GM19023 (cell line): Measurements from ENCODE around the gene TANC2.
"Not testable (repeated sequence)": the region's sequence is repeated elsewhere in the genome, so short reads cannot be mapped to it uniquely, and the experiment has no call there.

ENCODE experiments used
- ATAC-seq: cut with Tn5 transposase; IDR thresholded peaks from one replicate; pipeline ENCODE4 v1.9.1; 2021; ENCODE audit warnings: mild to moderate bottlenecking, moderate library complexity; ENCODE audit not compliant: unreplicated experiment

TANC2 gene

GRCh38 chr17:62963296-62963695 lies 2.7 kb upstream of the TANC2 start:
- no peak for ATAC-seq

- no peak for ATAC-seq
Measured at GRCh38 chr17:62964506-62964905, 1.5 kb upstream of the TANC2 start.

- no peak for ATAC-seq
Measured at GRCh38 chr17:62965174-62965685, 805 bp upstream of the TANC2 start.

GRCh38 chr17:62966426-62967204 lies 580 bp downstream of the TANC2 start:
- peak; percentile 29 for ATAC-seq

- ATAC-seq = no peak
Measured at GRCh38 chr17:62967205-62967529, 1.1 kb downstream of the TANC2 start.

GRCh38 chr17:62968445-62968923 lies 2.4 kb downstream of the TANC2 start:
- ATAC-seq = no peak

GRCh38 chr17:62970610-62971009 lies 4.6 kb downstream of the TANC2 start:
- ATAC-seq = no peak

GRCh38 chr17:62971853-62972252 lies 5.8 kb downstream of the TANC2 start:
- no peak for ATAC-seq

- ATAC-seq = no peak
Measured at GRCh38 chr17:62974788-62975187, 8.8 kb downstream of the TANC2 start.

- no peak for ATAC-seq
Measured at GRCh38 chr17:62975206-62975605, 9.2 kb downstream of the TANC2 start.

- ATAC-seq = not testable (repeated sequence)
Measured at GRCh38 chr17:62976643-62977231, 10.7 kb downstream of the TANC2 start.

- no peak for ATAC-seq
Measured at GRCh38 chr17:62980842-62981241, 14.8 kb downstream of the TANC2 start.

- no peak for ATAC-seq
Measured at GRCh38 chr17:62981933-62982332, 15.9 kb downstream of the TANC2 start.

- no peak for ATAC-seq
Measured at GRCh38 chr17:62984801-62985200, 18.8 kb downstream of the TANC2 start.

GRCh38 chr17:62986549-62986948 lies 20.5 kb downstream of the TANC2 start:
- ATAC-seq = no peak

GRCh38 chr17:62987136-62987535 lies 21.1 kb downstream of the TANC2 start:
- no peak for ATAC-seq

- ATAC-seq = no peak
Measured at GRCh38 chr17:62989501-62989900, 23.5 kb downstream of the TANC2 start.

- ATAC-seq = no peak
Measured at GRCh38 chr17:62994931-62995330, 28.9 kb downstream of the TANC2 start.

GRCh38 chr17:62995377-62995885 lies 29.4 kb downstream of the TANC2 start:
- ATAC-seq = no peak

GRCh38 chr17:62996221-62996620 lies 30.2 kb downstream of the TANC2 start:
- ATAC-seq = no peak

- no peak for ATAC-seq
Measured at GRCh38 chr17:62998166-62998565, 32.1 kb downstream of the TANC2 start.
